ENCODE measurements around the gene BICD2.

The BICD2 gene

DNA sequence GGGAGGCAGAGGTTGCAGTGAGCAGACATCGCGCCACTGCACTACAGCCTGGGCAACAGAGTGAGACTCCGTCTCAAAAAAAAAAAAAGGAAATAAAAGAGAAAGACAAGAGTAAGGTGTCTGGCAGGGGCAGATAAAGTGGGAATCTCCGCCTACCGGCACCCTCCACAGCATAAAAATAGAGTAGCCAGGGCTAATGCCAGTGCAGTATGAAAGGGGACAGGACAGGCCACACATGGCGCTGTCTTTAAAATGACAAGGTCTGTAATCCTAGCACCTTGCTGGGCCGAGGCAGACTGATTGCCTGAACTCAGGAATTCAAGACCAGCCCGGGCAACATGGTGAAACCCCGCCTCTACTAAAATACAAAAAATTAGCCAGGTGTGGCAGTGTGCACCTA, 7.8 kb downstream of the BICD2 start:
- H3K9me3 ChIP-seq (ENCODE audit: control insufficient read depth, insufficient read depth, low read length) = no peaks in the 10 kb centered on the region
- H3K27me3 ChIP-seq (ENCODE audit: control insufficient read depth, insufficient read depth, low read length) = no peaks in the 10 kb centered on the region
- H3K36me3 ChIP-seq (ENCODE audit: control insufficient read depth, insufficient read depth, low read length) = no peaks in the 10 kb centered on the region
- H3K4me3 ChIP-seq (ENCODE audit: low read depth, low read length) = no peak overlapping the region
- H3K4me1 ChIP-seq (ENCODE audit: control insufficient read depth, insufficient read depth, low read length) = peaks cover 16% of the 10 kb centered on the region
- H3K9ac ChIP-seq (ENCODE audit: low read depth, low read length) = no peak overlapping the region

DNA sequence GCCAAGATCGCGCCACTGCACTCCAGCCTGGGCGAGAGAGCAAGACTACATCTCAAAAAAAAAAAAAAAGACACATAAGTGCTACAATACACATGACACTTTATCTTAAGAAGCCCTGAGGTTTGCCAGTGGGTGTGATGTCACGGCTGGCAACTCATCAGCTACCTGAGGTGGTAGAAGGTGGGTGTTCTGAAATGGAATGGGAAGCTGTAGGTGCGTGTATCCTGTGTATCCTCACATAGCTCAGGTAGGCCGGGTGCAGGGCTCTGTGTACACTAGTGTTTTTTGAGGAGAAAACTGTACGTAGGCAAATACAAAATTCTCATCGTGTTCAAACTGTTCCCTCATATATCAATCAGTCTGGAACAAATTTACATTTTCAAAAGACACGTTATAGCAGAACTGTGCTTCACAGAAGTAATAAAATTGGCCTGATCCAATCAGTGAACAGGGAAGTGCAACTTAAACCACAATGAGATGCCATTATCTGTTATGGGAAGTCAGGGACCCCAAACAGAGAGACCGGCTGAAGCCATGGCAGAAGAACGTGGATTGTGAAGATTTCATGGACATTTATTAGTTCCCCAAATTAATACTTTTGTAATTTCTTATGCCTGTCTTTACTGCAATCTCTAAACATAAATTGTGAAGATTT, 10.4 kb downstream of the BICD2 start:
- Histone ChIP-seq H3K4me1 (ENCODE audit: control insufficient read depth, insufficient read depth, low read length) (peaks cover 15% of the 10 kb centered on the region), H3K9me3 (ENCODE audit: control insufficient read depth, insufficient read depth, low read length) (no peaks in the 10 kb centered on the region), H3K36me3 (ENCODE audit: control insufficient read depth, insufficient read depth, low read length) (no peaks in the 10 kb centered on the region), H3K27me3 (ENCODE audit: control insufficient read depth, insufficient read depth, low read length) (no peaks in the 10 kb centered on the region), H3K4me3 (ENCODE audit: low read depth, low read length) (no peak overlapping the region), H3K9ac (ENCODE audit: low read depth, low read length) (no peak overlapping the region)

GRCh38 chr9:92752812-92753404, 11.7 kb downstream of the BICD2 start:
- Histone ChIP-seq H3K4me3 (ENCODE audit: low read depth, low read length) (no peak overlapping the region), H3K9me3 (ENCODE audit: control insufficient read depth, insufficient read depth, low read length) (no peaks in the 10 kb centered on the region), H3K4me1 (ENCODE audit: control insufficient read depth, insufficient read depth, low read length) (peaks cover 15% of the 10 kb centered on the region), H3K36me3 (ENCODE audit: control insufficient read depth, insufficient read depth, low read length) (no peaks in the 10 kb centered on the region), H3K9ac (ENCODE audit: low read depth, low read length) (no peak overlapping the region), H3K27me3 (ENCODE audit: control insufficient read depth, insufficient read depth, low read length) (no peaks in the 10 kb centered on the region)

DNA sequence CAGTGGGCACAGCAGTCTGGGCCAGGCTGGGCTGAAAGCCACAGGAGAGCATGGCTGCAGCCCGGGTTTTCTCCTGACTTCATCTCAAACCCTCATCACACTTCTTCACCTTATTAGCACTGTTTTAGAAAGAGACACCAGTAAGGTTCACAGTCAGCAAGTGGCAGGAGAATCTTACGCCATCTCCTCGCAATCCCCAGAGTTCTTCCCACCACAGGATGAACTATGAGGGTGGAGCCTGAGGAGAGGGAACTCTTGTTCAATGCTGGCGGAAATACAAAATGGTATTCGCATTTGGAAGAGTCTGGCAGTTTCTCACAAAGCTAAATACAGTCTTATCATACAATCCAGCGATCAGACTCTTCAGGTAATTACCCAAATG, 14.7 kb downstream of the BICD2 start:
- no peaks in the 10 kb centered on the region for H3K27me3 ChIP-seq (ENCODE audit: control insufficient read depth, insufficient read depth, low read length)
- no peak overlapping the region for H3K9ac ChIP-seq (ENCODE audit: low read depth, low read length)
- H3K4me1 ChIP-seq (ENCODE audit: control insufficient read depth, insufficient read depth, low read length) = peaks cover 12% of the 10 kb centered on the region
- H3K9me3 ChIP-seq (ENCODE audit: control insufficient read depth, insufficient read depth, low read length) = no peaks in the 10 kb centered on the region
- H3K36me3 ChIP-seq (ENCODE audit: control insufficient read depth, insufficient read depth, low read length) = no peaks in the 10 kb centered on the region
- H3K4me3 ChIP-seq (ENCODE audit: low read depth, low read length) = no peak overlapping the region

- H3K4me3 ChIP-seq (ENCODE audit: low read depth, low read length) = no peak overlapping the region
- H3K27me3 ChIP-seq (ENCODE audit: control insufficient read depth, insufficient read depth, low read length) = no peaks in the 10 kb centered on the region
- H3K4me1 ChIP-seq (ENCODE audit: control insufficient read depth, insufficient read depth, low read length) = peaks cover 12% of the 10 kb centered on the region
- no peak overlapping the region for H3K9ac ChIP-seq (ENCODE audit: low read depth, low read length)
- no peaks in the 10 kb centered on the region for H3K36me3 ChIP-seq (ENCODE audit: control insufficient read depth, insufficient read depth, low read length)
- H3K9me3 ChIP-seq (ENCODE audit: control insufficient read depth, insufficient read depth, low read length) = no peaks in the 10 kb centered on the region
These were observed 15.3 kb downstream of the BICD2 start for GRCh38 chr9:92749071-92749933.

DNA sequence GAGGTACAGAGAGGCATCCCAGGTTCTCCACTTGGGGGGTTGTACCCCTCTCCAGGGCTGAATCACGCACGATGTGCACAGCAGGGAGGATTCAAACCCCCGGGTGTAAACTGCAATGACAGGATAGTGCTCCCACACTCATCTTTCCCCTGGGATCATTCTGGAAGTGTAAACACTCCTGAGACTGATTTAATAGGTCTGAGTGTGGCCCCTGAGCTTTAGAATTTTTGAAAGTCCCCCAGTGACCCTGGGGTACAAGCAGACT, 16.5 kb downstream of the BICD2 start:
- Histone ChIP-seq H3K36me3 (ENCODE audit: control insufficient read depth, insufficient read depth, low read length) (no peaks in the 10 kb centered on the region), H3K9ac (ENCODE audit: low read depth, low read length) (no peak overlapping the region), H3K9me3 (ENCODE audit: control insufficient read depth, insufficient read depth, low read length) (no peaks in the 10 kb centered on the region), H3K4me3 (ENCODE audit: low read depth, low read length) (no peak overlapping the region), H3K4me1 (ENCODE audit: control insufficient read depth, insufficient read depth, low read length) (peaks cover 12% of the 10 kb centered on the region), H3K27me3 (ENCODE audit: control insufficient read depth, insufficient read depth, low read length) (no peaks in the 10 kb centered on the region)

- Histone ChIP-seq H3K9me3 (ENCODE audit: control insufficient read depth, insufficient read depth, low read length) (no peaks in the 10 kb centered on the region), H3K36me3 (ENCODE audit: control insufficient read depth, insufficient read depth, low read length) (no peaks in the 10 kb centered on the region), H3K9ac (ENCODE audit: low read depth, low read length) (no peak overlapping the region), H3K27me3 (ENCODE audit: control insufficient read depth, insufficient read depth, low read length) (no peaks in the 10 kb centered on the region), H3K4me3 (ENCODE audit: low read depth, low read length) (no peak overlapping the region), H3K4me1 (ENCODE audit: control insufficient read depth, insufficient read depth, low read length) (peaks cover 10% of the 10 kb centered on the region)
These were observed 17.0 kb downstream of the BICD2 start for GRCh38 chr9:92747459-92748232.

DNA sequence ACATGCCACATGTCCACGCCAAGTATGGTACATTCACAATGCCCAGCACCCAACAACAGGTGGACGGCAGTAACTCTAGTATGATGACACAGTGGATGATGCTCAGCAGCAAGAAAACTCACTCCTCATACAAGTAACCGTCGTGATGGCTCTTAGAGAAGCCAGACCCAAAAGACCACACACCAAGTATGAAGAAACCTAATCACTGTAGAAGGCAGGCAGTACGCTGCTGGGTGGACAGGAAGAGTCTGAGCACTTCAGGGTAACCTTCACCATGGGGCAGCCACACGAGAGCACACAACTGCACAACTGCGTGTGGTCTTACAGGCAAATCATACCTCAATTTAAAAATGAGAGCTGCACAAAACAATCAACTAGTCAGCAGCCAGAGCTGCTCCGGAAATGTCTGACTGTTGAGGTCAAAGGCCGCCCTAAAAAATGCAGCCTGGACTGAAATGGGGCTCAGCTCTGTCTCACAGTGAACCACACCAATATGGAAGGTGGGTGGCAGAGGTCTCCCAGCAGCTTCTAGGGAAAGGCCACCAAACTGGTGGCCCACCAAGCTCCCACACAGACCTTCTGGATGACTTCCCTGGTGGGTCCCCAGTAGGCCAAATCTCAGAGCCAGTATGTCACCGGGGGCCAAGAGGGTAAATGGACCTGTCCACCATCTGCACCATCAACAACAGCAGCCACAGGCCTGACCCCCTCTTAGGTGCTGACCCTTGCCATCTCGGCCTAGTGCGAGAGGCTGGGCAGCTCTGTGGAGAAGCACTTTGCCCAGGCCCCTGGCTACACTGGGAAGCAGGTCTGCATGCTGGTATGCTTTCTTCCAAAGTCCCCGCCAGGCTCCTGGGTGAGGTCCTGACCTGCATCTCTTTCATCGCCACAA, 17.8 kb downstream of the BICD2 start:
- Histone ChIP-seq H3K27me3 (ENCODE audit: control insufficient read depth, insufficient read depth, low read length) (no peaks in the 10 kb centered on the region), H3K9me3 (ENCODE audit: control insufficient read depth, insufficient read depth, low read length) (no peaks in the 10 kb centered on the region), H3K4me1 (ENCODE audit: control insufficient read depth, insufficient read depth, low read length) (peaks cover 8% of the 10 kb centered on the region), H3K36me3 (ENCODE audit: control insufficient read depth, insufficient read depth, low read length) (no peaks in the 10 kb centered on the region), H3K9ac (ENCODE audit: low read depth, low read length) (no peak overlapping the region), H3K4me3 (ENCODE audit: low read depth, low read length) (no peak overlapping the region)

DNA sequence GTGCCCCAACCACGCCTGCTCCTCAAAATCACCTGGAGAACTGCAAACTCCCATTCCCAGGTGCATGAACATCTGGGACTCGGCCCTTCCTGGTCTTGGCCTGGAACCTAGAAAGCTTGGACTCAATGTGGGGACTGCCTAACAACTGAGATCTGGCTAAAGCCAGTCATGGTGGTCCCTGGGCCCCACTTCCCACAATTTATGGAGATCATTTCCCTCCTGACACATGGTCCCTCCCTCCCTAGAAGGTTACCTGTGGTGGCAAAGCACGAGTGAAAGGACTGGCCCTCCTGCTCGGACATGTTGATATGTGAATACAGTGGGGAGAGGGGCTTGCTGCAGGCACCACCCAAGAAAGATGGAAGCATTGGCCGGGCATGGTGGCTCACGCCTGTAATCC, 18.8 kb downstream of the BICD2 start:
- no peaks in the 10 kb centered on the region for H3K27me3 ChIP-seq (ENCODE audit: control insufficient read depth, insufficient read depth, low read length)
- H3K4me3 ChIP-seq (ENCODE audit: low read depth, low read length) = no peak overlapping the region
- no peaks in the 10 kb centered on the region for H3K36me3 ChIP-seq (ENCODE audit: control insufficient read depth, insufficient read depth, low read length)
- no peak overlapping the region for H3K9ac ChIP-seq (ENCODE audit: low read depth, low read length)
- no peaks in the 10 kb centered on the region for H3K9me3 ChIP-seq (ENCODE audit: control insufficient read depth, insufficient read depth, low read length)
- H3K4me1 ChIP-seq (ENCODE audit: control insufficient read depth, insufficient read depth, low read length) = peaks cover 6% of the 10 kb centered on the region

- Histone ChIP-seq H3K9me3 (ENCODE audit: control insufficient read depth, insufficient read depth, low read length) (no peaks in the 10 kb centered on the region), H3K27me3 (ENCODE audit: control insufficient read depth, insufficient read depth, low read length) (no peaks in the 10 kb centered on the region), H3K4me1 (ENCODE audit: control insufficient read depth, insufficient read depth, low read length) (peaks cover 6% of the 10 kb centered on the region), H3K9ac (ENCODE audit: low read depth, low read length) (no peak overlapping the region), H3K36me3 (ENCODE audit: control insufficient read depth, insufficient read depth, low read length) (no peaks in the 10 kb centered on the region), H3K4me3 (ENCODE audit: low read depth, low read length) (no peak overlapping the region)
These were observed 19.3 kb downstream of the BICD2 start for GRCh38 chr9:92745331-92745730.

DNA sequence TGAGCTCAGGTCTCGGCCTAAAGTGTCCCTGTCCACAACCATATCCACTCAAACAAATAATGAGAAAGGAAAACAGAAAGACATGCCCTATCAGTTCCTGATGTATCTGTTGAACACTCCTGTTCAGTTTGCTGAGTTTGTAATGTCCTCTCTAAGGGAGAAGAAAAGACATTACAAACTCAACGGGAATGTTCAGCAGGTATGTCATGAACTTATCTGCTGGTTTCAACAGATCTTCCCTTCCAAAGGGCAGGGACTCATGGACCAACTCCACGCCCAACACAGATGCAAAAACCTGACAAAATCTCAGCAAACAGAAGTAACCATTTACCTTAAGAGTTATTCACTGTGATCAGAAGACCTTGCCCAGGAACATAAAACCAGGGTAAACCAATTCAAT, 23.7 kb downstream of the BICD2 start:
- H3K4me1 ChIP-seq (ENCODE audit: control insufficient read depth, insufficient read depth, low read length) = peaks cover 6% of the 10 kb centered on the region
- H3K27me3 ChIP-seq (ENCODE audit: control insufficient read depth, insufficient read depth, low read length) = no peaks in the 10 kb centered on the region
- no peaks in the 10 kb centered on the region for H3K9me3 ChIP-seq (ENCODE audit: control insufficient read depth, insufficient read depth, low read length)
- H3K4me3 ChIP-seq (ENCODE audit: low read depth, low read length) = no peak overlapping the region
- peaks cover 3% of the 10 kb centered on the region for H3K36me3 ChIP-seq (ENCODE audit: control insufficient read depth, insufficient read depth, low read length)
- no peak overlapping the region for H3K9ac ChIP-seq (ENCODE audit: low read depth, low read length)
